OCI-M1 (cell line): ENCODE data around the gene PPP1R9B.

Experiments
- DNase-seq: peaks from one replicate; lab custom pipeline; 2025; lab: John Stamatoyannopoulos, UW

PPP1R9B gene

GRCh38 chr17:50141026-50141744 is 9.3 kb downstream of the PPP1R9B start:
- DNase-seq: no peak

- DNase-seq: peak; percentile 73
Measured at GRCh38 chr17:50139950-50140885, 10.3 kb downstream of the PPP1R9B start.

DNA sequence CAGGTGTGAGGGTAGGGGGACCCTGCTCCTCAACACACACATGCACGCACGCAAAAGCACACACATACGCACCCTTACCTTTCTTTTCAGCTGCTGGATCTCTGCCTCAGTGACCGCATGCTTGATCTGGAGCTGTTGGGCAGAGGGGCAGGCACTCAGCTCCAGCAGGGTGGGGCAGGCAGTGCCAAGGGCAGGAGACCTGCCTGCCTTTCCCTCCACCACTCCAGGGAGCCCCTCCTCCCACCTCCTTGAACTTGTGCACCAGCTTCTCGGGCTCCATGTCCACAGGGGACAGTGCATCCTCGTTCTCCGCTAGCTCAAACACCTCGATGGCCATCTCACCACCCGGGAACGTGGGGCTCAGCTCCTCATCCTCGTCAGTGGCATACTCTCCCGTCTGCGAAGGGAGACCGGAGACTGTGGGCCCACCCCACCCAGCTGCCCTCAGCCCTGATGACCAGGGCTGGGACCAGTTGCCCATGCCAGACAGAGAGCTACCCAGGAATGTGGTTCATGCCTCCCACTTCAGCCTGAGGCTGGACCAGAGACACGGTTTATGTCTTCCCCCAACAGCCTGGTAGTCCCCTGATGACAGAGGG is 11.2 kb downstream of the PPP1R9B start:
- DNase-seq: no peak

GRCh38 chr17:50137042-50137441 is 13.4 kb downstream of the PPP1R9B start:
- no peak for DNase-seq

DNA sequence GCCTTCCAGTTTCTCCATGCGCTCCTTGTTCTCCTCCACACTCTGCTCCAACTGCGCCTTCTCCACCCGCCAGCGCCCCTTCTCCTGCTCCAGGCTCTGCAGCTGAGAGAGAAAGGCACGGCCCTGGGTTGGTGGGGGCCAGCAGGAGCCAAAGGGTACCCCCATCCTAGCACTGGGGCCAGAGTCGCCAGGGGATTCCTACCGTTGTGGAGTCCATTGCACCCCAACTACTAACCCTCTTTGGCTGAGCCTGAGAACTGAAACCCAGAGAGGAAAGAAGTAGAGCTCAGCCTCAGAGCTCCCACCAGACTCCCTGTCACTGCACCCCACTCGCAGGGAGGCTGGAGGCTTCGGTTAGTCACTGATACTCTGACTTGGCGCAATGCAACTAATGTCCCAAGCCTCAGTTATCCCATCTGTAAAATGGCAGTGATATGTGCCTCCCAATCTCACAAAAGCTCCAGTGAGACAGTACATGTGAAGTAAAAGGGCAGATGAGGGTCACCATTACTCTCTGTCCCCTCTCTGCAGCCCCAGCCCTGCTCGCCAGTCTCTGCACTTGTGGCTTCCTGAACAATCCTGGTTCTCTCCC is 14.3 kb downstream of the PPP1R9B start:
- DNase-seq: no peak

- no peak for DNase-seq
Measured at GRCh38 chr17:50135316-50136095, 15.0 kb downstream of the PPP1R9B start.

DNA sequence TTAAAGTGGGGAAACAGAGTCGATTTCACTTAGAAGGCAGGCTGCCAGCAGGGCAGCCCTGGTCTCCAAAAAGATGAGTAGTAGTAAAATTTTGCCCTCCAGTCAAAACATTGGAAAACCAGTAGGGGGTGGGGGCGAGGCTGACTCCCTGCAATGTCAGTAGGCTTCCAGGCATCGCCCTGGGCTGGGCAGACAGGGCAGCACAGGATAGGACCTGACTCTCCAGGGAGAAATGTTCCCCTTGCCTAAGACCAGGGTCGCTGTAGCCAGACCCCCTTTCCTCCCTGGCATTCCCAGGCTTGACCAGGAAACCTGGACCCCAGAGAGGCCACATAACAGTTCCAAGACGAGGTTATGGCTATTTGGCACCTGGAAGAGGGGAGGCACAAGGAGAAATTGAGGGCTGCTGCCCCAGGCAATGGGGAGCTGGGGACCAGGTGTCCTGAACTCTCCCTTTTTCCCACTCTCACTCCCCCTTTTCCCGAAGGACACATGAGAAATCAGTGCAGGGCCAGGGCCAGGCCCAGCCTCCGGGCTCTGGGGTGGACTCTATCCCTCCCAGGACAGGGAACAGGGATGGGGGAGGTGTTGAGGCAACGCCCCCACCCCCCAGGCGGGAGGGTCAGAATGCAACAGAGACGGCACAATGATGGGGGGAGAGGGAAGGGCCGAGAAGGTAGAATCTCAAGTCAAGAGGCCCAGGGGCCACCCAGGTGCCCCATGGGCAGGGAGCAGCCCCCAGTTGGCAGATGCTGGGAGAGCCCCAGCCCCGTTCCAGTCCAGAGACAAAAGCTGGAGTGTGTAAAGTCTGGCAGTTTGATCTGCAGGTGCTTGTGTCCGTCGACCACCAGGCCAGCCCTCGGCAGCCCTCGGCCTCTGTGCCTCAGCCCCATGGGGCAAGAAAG is 16.0 kb downstream of the PPP1R9B start:
- DNase-seq: no peak

DNA sequence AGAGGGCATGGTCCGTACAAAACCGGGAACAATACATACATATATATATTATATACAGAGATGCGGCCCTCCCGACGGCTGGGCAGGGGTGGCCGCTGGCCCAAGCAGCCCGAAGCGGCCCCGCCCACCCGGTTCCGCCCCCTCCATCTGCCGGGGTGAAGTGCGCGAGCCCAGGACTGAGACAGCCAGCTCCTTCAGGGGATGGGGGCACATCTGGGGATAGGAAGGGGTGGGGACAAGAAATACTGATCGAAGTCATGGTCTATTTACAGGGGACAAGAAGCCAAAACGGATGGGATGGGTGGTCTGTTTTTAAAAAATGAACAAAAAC is 16.7 kb downstream of the PPP1R9B start:
- no peak for DNase-seq

GRCh38 chr17:50133028-50133768 is 17.3 kb downstream of the PPP1R9B start:
- no peak for DNase-seq

DNA sequence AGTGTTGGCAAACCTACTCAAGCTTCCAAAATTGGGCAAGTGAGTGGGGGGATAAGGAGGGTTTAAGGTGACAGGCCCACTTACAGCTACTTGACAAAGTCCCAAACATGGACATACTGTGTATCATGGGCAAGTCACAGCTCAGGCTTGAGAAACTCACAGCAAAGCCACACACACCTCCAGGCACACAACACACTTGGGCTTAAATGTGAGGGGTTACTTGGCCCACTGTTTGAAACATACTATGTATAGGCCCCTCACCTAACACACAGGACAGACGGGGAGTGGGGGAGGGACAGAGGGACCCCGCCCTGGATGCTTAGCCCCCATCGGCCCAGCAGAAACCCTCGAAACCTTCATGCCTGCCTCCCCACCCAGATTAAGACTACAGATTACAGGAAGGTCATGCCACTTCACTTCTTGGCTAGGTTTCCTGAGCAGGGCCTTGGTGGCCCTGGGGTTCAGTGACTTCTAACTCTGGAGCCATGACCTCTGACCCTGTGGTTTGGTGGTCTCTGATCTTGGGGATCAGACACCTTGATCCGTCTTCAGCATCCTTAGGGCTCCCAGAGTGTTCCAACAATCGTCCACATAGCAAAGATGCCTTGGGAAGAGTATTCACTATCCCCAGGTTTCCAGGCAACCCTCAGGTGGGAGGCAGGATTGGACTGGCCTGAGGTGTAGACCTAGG is 18.2 kb downstream of the PPP1R9B start:
- no peak for DNase-seq

DNA sequence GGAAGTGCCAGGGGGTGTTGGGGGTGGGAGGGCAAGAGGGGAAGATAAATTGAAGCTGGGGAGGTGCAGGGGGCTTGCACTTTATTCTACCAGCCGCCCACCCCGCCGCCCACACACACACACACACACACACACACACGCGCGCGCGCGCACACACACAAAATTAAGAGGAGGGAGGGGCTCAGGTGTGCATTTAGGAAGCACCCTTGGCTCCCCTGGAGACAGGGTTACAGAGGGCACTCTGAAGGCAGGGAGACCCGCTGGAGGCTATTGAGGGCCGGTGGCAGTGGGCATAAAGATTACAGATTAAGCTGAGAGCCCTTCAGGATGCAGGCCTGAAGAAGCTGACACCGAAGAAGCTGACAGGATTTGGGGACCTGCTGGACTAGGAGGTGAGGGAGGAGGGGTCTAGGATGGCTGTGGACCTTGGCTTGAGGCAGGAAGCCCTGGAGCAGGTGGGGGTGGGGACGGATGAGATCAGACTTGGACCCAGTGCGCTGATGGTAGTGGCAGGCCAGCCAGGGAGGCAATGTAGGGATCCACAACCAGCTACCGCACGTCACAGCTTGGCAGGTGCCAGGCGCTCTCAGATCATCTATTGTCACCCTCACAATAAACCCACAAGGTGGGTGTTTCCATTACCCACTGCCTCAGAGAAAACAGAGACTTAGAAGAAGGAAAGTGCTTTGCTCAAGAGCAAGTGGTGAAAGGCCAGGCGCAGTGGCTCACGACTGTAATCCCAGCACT is 19.7 kb downstream of the PPP1R9B start:
- DNase-seq: no peak

- no peak for DNase-seq
Measured at GRCh38 chr17:50129728-50130558, 20.5 kb downstream of the PPP1R9B start, which contains the start of gene SAMD14. Gene SAMD14, minus strand, starts transcription at chr17:50130160. Its CDS starts 5,201 bp downstream, at chr17:50124959.

GRCh38 chr17:50129353-50129727 is 21.1 kb downstream of the PPP1R9B start:
- no peak for DNase-seq

GRCh38 chr17:50128441-50129352 is 21.8 kb downstream of the PPP1R9B start:
- no peak for DNase-seq

DNA sequence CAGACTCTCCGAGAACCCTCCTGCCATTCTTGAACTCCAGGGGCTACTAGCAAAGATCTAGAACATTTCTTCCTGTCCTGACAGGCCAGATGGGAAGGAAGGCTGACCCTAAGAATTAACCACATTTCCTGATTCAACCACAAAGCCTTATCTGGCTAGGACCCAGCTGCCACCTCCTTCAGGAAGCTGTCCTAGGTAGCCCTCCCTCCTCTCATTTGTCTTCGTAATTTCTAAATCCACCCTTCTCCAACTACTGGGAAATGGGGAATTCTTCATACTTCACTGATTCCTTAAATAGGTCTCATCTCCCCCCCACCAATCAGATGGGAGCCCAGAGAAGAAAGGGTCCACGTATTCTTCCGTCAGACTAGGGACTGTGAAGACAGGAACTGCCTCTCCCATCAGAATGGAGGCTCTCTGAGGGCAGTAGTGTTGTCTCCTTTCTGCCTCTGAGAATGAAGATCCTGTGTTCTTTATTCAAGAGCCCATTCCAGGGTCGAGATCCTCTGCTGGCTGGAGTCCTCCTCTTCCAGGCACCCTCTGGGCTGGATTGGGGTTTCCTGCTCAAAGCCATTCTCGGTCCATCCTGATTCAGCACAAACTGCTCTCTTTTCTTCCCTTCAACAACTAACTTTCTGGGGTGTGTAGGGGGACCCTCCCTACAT is 22.6 kb downstream of the PPP1R9B start:
- DNase-seq: peak; percentile 81

- no peak for DNase-seq
Measured at GRCh38 chr17:50125420-50125997, 25.0 kb downstream of the PPP1R9B start.
